HG02610 (cell line): ENCODE measurements around the gene CFAP97.
"Not testable (repeated sequence)": the region's sequence is repeated elsewhere in the genome, so short reads cannot be mapped to it uniquely, and the experiment has no call there.

Experiments
- ATAC-seq: cut with Tn5 transposase; IDR thresholded peaks from one replicate; pipeline ENCODE4 v1.9.1; 2021; ENCODE audit warnings: mild to moderate bottlenecking, moderate library complexity; ENCODE audit not compliant: unreplicated experiment

Gene CFAP97

DNA sequence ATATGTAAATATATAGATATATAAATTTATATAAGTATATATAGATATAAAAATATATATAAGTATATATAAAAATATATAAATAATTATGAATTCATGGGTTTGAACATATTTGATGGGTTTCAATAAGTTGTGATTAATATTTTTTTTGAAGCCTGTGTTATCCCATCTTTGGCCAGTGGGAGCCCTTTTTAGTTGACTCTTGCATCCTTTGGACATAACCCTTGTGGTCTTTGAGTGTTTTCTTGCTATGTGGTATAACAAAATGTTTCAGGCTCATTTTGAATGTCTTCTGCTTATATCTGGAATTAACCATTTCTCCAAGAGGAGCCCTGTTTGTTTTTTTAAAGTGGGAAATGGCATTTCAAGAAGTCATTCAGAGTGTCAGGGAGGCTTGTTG is 20.8 kb upstream of the CFAP97 start:
- ATAC-seq = no peak

DNA sequence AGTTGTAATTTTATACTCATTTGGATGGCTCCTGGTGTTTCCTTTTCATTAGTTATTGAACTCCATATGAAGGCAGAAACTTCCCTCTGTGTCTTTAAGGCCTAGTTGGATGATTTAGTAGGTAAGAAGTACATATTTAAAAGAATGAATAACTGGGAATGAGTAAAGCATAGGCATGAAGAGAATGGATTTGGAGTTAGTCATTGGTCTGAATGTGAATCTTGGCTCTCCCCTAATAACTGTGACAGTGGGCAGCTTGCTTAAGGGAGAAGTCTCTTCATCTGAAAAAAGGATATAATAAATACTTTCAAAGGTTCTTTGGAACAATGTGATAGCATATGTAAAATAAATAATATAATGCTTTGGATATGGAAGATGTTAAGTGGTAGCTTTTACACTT is 18.8 kb upstream of the CFAP97 start:
- no peak for ATAC-seq

DNA sequence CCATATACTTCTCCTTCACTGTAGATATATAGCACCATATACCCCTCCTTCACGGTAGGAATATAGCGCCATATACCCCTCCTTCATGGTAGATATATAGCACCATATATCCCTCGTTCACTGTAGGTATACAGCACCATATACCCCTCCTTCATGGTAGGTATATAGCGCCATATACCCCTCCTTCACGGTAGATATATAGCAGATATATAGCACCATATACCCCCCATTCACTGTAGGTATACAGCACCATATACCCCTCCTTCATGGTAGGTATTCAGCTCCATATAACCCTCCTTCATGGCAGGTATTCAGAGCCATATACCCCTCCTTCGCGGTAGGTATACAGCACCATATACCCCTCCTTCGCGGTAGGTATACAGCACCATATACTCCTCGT is 18.1 kb upstream of the CFAP97 start:
- no peak for ATAC-seq

DNA sequence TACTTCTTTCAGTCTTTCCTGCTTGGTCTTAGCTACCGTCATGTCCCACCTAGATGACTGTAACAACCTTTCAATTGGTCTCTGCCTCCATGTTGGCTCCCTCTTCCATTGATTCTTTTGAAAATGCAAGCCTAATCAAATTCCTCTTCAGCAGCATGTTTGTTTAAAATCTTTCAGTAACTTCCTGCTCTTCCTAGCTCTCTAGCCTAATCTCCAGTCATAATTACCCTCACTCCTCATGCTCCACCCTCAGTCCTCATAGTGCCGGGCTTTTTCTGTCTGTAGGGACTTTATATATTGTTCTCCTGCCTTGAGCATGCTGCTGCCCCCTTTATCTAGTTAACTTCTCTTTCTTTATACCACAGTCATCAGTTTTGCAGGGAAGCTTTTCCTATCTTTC is 17.7 kb upstream of the CFAP97 start:
- no peak for ATAC-seq

DNA sequence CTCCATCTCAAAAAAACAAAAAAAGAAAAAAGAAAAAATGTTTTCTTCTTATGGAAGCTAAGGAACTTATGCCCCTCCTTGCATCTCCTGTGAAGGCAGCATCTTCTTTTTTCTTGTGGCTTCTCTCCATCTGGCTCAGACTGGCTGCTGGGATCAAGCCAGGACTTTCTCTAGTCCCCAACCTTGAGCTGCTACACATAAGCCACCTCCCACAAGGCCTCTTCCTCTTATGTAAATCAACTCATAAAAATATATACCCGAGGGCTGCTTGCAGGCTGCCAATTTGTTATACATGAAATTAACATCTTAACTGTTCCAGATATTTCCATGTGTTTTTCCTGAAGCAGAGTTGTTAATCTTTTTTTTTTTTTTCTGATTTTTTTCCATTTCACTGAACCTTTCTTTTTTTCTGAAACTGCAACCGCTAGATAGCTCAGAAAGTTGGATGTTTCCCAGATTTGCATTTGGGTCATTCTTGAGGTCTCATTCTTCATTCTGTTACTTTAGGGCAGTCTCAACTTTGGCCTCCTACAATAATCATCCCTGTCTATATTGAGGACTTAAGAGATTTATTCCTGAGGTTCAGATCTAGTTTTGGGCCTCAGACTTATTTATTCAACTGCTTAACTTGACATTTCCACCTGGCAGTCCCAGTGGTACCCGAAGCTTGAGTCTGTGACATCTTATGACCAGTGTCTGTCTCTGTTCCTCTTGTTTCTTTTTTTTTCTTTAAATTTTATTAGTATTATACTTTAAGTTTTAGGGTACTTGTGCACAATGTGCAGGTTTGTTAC is 15.9 kb upstream of the CFAP97 start:
- peak; percentile 75 for ATAC-seq

DNA sequence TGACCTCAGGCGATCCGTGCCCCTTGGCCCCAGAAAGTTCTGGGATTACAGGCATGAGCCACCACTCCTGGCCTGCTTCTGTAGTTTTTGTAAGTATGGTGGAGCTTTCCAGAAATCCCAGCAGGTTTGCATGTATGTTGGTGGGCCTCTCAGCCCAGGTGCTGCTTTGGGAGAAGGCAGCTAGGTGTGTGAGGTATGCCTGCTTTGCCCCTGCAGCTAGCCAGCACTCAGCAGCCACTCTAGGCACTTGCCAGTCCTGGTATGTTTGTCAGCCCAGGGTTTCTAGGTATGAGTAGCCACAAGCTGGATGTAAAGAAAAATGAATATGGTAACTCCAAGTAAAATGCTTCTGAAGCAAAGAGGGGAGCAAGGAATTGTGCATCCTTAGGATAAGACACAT is 14.5 kb upstream of the CFAP97 start:
- no peak for ATAC-seq

DNA sequence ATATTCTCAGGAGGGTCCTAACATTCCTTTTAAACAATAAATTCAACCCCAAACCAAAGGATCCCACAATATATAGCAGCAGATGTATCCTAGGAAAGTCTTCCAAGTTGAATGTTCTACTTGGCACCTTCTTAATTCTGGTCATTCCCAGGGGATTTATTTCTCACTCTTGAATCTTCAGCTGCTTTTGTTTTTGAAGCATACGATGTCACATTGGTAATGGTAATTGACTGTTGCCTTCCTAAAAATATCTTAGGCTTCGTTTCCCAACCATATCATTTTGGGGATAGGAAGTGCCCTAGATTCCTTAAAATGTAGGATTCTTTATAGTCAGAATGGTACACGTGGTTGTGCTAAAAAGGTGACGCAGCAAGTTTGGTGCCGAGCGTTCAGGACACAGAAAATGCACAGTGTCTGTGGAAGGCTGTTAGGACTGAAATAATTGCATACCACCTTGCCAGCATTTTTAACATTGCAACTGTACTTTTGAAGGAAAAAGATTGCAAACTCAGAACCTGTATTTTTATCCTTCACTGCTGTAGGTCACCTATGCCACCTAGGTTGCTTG is 13.7 kb upstream of the CFAP97 start:
- ATAC-seq = no peak

DNA sequence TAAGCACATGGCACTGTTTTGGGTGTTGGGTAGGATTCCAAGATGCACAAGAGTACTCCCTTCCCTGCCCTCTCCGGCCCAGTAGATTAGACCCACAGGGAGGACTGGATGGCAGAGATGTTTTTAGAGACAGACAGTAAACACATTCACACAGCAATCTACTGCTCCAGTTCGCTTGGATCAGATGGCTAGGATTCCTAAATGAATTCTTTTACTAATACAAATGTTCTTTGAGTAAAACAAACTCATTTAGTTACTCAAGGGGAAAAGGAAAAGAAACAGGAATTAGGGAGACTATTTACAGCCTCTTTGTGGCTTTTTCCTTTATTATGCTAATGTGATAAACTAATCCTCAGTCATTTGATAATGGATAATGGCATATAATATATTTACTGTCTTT is 11.5 kb upstream of the CFAP97 start:
- no peak for ATAC-seq

DNA sequence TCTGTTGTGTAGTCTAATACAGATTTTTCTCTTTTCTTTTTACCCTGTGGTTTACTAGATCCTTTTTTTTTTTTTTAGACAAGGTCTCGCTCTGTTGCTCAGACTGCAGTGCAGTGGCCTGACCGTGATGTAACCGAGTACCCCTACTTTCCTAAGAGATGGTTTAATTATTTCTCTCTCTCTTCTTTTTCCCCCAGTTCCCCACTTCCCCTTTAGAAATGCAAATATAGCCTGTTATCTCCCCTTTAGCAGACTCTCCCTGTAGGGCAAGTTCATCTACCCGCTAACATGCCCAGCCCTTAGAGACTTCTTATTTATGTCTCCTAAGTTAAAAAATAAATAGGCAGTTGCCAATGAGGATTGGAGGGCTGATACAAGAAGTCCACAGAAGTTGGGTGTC is 10.1 kb upstream of the CFAP97 start:
- peak; percentile 41 for ATAC-seq

DNA sequence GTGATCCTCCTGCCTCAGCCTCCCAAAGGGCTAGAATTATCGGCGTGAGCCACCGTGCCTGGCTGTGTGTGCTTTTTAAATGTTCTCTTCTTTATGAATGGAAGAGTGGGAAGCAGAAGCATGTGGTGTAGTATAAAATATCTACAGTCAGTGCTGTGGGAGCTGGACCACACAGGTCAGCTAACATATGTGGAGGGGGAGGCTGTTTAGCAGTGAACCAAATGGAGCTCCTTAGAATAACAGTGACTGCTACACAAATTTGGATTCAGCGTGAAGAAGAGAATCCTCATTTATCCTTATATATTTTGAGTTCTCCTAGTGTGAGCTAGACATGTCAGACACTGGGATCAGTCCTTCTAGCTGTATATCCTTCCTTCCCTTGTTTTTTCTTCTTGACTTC is 8.8 kb upstream of the CFAP97 start:
- ATAC-seq = no peak

DNA sequence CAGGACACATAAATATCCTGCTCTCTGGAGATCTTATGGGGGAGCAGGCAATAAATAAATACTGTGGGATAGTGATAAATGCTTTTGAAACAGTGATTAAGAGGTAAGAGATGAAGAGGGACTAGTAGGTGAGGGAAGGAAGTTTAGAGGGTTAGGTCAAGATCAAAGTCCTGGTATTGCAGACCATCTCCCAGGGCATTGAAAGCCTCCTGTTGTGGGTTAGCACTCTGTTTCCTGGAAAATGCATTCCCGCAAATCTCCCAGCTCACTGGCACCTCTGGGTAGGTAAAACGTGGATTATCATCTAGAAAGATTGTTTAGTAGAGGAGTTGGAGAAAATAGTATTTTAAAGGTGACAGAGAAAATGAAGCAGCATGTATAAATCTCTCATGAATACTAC is 7.8 kb upstream of the CFAP97 start:
- no peak for ATAC-seq

DNA sequence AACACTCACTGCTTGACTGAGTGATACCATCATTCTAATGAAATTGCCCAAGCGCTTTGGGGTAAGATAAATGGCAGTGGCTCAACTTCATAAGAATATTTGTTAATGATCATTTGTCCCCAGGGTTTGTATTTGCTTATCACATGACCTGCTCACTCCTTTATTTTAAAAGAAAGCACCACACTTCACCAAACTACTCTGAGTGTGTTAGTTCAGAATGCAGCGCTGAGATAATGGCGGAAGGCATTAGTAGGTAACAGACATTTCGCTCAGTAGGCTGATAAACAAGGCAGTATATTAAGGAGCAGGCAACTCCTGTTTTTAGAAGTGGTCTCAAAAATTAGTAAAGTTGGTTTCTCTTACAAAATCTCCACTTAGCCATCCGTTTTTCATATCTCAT is 7.2 kb upstream of the CFAP97 start:
- ATAC-seq = no peak

DNA sequence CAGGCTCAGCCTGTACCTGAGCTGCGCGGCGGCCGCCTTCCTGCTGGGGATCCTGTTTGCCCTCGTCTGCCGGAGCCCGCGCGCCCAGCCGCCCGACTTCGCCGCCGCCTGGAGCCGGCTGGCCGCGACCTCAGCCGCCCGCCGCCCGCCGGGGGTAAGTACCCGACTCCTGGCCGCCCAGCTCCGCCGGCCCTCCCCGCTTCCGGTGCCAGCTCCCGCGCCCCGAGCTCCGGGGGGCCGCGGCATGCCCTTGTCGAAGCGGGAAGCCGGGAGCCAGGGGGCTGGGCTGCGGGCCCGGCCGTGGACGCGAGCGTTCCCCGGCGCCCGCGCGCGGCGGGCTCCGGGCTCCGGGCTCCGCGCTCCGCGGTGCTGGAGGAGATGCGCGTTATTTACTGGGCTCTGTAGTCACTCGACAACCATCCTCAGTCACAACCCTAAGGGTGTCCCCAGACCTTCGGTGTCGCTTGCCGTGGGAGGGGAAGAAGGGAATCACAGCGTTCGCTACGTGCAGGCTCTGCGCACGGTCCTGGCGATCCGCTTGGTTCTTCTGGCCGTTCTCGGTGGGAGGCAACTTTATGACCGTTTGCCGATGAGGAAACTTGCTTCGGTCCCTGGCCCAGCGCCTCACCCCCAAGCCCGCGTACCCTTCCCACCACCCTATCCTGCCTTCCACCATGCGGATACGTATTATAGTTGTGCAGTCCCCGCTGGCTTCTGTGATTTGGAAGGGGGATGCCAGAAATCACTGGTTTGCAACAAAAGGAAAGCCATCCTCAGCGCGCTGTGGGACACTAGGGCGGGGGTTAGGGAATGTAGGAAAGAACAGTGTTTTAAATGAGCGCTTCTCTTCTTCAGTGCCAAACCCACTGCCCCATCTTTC is 6.5 kb upstream of the CFAP97 start:
- peak; percentile 12 for ATAC-seq

DNA sequence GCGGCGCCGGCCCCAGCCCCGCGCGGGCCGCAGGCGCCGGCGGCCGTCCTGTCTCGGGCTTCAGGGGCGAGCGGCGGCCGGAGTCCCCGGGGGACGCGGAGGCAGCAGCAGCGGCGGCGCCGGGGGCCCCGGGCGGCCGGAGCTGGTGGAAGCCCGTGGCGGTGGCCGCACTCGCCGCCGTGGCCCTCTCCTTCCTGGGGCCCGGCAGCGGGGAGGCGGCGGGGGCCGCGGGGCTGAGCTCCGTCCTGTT is 6.0 kb upstream of the CFAP97 start:
- ATAC-seq = peak; percentile 13

DNA sequence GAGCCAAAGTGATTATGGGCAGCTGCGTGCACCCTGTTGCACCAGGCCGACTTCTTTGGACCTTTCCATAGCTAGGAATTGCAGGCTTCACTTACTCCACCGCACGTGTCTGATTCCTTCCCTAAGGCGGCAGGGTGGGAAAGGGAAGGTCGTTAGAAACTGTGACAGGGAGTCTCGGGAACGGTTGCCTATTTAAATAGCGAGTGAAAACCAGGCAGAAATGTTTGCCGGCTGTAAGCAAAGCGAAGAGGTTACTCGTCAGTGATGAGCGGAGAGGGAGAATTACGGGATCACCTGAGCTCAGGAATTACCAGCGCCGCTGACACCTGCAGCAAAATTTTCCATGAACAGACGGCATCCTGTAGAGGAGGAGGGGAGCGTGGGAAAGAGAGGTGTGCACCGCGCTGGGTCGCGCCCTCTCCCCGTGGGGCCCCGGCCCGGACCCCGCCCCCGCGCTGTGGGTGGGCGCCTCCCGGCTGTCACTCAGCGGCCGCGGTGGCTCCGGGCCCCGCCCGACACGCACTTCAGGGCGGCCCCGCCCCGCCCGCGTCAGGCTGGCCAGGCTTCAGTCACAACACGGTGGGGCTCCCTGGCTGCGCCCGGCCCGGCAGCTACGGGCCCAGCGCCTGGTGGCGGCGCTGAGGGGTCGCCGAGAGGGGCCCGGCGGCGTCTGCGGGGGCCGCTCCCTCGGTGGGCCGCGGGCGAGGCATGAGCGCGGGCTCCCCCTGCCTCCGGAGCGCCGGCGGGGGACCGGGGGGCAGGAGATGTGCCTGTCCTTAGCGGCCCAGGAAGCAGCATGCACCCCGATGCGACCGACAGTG is 5.4 kb upstream of the CFAP97 start, which contains the start of gene SNX25:
TSS of gene SNX25 (plus strand) at position 568 of the 821 bp plus-strand sequence. CDS start at position 797, 229 bp downstream.
- ATAC-seq = peak; percentile 80

DNA sequence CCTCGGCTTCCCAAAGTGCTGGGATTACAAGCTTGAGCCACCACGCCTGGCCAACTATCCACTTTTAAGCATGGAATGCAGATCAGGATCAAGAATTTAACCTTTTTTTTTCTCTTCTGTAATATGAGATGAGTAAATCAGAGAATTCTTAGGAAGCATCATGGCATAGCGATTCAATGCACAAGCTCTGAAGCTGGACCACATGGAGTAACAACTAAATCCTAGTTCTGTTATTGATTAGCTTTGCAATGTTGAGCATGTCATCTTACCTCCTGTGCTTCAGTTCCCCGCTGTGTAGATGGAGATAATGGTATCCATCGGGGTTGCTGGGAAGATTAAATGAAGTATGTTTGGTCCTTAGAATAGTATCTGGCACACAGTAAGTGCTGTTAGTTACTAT is 3.7 kb upstream of the CFAP97 start:
- no peak for ATAC-seq

DNA sequence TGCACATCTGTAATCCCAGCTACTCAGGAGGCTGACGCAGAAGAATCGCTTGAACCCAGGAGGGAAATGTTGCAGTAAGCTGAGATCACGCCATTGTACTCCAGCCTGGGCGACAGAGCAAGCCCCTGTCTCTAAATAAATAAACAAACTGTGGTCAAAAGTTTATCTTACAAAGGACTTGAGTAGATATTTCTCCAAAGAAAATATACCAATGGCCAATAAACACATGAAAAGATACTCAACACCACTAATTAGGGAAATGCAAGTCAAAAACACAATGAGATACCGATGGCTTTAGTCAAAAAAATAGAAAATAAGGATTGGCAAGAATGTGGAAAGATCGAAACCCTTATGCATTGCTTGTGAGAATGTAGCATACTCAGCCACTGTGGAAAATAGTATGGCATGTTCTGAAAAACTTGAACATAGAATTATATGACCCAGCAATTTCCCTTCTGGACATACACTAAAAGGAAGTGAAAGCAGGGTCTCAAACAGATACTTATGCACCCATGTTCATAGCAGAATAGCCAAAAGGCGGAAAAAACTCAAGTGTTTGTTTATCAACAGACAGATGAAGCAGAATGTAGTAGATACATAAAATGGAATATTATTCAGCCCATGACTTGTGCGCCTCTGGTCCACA is 2.0 kb upstream of the CFAP97 start:
- no peak for ATAC-seq

DNA sequence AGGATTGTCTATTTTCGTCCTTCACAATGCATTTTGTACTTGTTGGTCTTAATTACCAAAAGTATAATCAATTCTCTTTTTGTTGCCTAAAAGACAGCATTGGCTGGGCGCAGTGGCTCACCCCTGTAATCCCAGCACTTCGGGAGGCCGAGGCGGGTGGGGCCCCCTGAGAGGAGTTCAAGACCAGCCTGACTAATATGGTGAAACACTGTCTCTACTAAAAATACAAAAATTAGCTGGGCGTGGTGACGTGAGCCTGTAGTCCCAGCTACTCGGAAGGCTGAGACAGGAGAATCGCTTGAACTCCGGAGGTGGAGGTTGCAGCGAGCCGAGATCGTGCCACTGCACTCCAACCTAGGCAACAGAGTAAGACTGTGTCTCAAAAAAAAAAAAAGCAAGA is 1.3 kb upstream of the CFAP97 start:
- ATAC-seq = not testable (repeated sequence)

DNA sequence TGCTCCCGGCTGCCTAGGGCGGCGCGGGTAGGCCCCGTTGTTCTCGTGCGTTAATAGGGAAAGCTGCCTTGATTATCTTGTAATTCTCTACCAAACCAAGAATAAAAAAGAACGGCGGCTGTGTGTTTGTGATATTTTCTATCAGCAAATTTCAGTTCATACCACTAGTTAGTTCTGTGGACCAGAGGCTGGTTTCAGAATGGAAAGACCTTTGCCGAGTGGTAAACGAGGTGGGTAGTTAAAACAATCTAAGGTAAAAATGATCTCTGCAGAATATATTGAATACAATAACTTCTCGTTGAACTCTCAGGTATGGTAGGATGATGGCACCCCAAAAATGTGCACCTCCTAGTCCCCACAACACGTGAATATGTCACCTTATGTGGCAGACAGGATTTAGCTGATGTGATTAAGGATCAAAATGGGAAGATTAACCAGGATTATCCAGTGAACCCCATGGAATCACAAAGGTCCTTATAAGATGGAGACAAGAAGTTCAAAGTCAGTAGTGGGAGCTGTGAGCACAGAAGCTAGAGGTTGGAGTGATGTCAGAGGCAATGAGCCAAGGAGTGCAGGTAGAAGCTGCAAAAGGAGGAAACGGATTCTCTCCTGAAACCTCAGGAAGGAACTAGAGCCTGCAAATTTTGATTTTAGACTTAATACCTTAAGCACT is 574 bp upstream of the CFAP97 start:
- ATAC-seq = no peak

DNA sequence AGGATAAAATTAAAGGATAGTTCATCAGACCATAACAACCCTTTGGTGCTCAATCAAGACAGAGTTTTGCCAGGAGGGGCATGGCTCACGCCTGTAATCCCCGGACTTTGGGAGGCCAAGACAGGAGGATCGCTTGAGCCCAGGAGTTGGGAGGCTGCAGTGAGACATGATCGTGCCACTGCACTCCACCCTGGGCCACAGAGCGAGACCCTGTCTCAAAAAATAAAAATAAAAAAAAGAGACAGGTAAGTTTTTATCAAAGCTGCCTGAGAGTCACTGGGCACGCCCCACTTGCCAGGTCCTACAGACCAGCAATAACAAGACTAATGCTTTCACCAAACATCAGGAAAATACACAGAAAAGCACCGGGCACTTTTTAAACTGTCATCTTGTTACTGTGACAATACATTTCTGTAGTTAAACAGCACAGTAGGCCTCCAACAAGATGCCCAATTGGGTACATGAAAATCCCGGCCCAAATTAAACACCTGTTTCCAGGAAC is 765 bp downstream of the CFAP97 start:
- peak; percentile 24 for ATAC-seq
